LNCAP (cell line): ENCODE measurements around the gene TRAK2.

ENCODE experiments used
- CTCF ChIP-seq: fragments of 450-650 bp; IDR thresholded peaks from 2 replicates; pipeline ENCODE4 v1.5.1; 2017; ENCODE audit warnings: mild to moderate bottlenecking

TRAK2 gene

GRCh38 chr2:201358684-201359083 is 92.6 kb downstream of the TRAK2 start:
- no peak for TF ChIP-seq CTCF

- no peak for TF ChIP-seq CTCF
These were observed 94.0 kb downstream of the TRAK2 start, which contains the start of gene FLACC1 for GRCh38 chr2:201357221-201357620. FLACC1 (minus strand) TSS chr2:201357345; CDS start chr2:201351404, 5,941 bp downstream.

- no peak for TF ChIP-seq CTCF
These were observed 98.1 kb downstream of the TRAK2 start for GRCh38 chr2:201353116-201353515.

GRCh38 chr2:201350879-201351278 is 100.4 kb downstream of the TRAK2 start:
- TF ChIP-seq CTCF = no peak

- no peak for TF ChIP-seq CTCF
These were observed 101.7 kb downstream of the TRAK2 start for GRCh38 chr2:201349601-201350000.

- no peak for TF ChIP-seq CTCF
These were observed 102.5 kb downstream of the TRAK2 start for GRCh38 chr2:201348758-201349157.

- no peak for TF ChIP-seq CTCF
These were observed 104.1 kb downstream of the TRAK2 start for GRCh38 chr2:201347138-201347537.

- TF ChIP-seq CTCF = no peak
These were observed 105.5 kb downstream of the TRAK2 start for GRCh38 chr2:201345625-201346213.
